Neuronal stem cell (in vitro differentiated cells): ENCODE measurements around the gene C11orf21.

ENCODE experiments used
- DNase-seq: peaks from one replicate; pipeline ENCODE4 v3.0.0-alpha.2; 2013; ENCODE audit warnings: low spot score
- H2AFZ ChIP-seq: one replicate; pipeline ENCODE4 v1.6.1; 2013; ENCODE audit warnings: mild to moderate bottlenecking, low read length, inconsistent platforms
- H2AK5ac ChIP-seq: 2 replicates; pipeline ENCODE4 v1.6.1; 2013; ENCODE audit warnings: low read depth, mild to moderate bottlenecking, inconsistent platforms, low read length, moderate library complexity, mixed read lengths
- H2BK120ac ChIP-seq: 2 replicates; pipeline ENCODE4 v1.6.1; 2013; ENCODE audit warnings: low read depth, mild to moderate bottlenecking, inconsistent platforms, low read length, moderate library complexity, mixed read lengths
- H2BK12ac ChIP-seq: one replicate; pipeline ENCODE4 v1.6.1; 2013; ENCODE audit warnings: low read length, inconsistent platforms
- H2BK15ac ChIP-seq: 2 replicates; pipeline ENCODE4 v1.6.1; 2013; ENCODE audit warnings: mild to moderate bottlenecking, low read length, inconsistent platforms, mixed read lengths
- H2BK5ac ChIP-seq: one replicate; pipeline ENCODE4 v1.6.1; 2013; ENCODE audit warnings: inconsistent platforms, mild to moderate bottlenecking, low read length, moderate library complexity
- H3K14ac ChIP-seq: one replicate; pipeline ENCODE4 v1.6.1; 2013; ENCODE audit warnings: low read length, inconsistent platforms
- H3K18ac ChIP-seq: 2 replicates; pipeline ENCODE4 v1.6.1; 2013; ENCODE audit warnings: low read length, inconsistent platforms
- H3K23ac ChIP-seq: 2 replicates; pipeline ENCODE4 v1.6.1; 2013; ENCODE audit warnings: low read depth, mild to moderate bottlenecking, mixed read lengths, low read length, inconsistent platforms; ENCODE audit not compliant: poor library complexity
- H3K27ac ChIP-seq: replicated peaks from 3 replicates; pipeline ENCODE4 v1.5.1; 2013; ENCODE audit warnings: low read length, inconsistent platforms
- H3K27me3 ChIP-seq, 3 experiments: 2 replicates each; pipeline ENCODE4 v1.6.1; 2013; ENCODE audit warnings: low read length in 3 of 3, mild to moderate bottlenecking in 2 of 3, inconsistent platforms in 1 of 3, low read depth in 1 of 3, mixed read lengths in 1 of 3, moderate library complexity in 1 of 3; ENCODE audit not compliant: control insufficient read depth in 3 of 3, insufficient read depth in 3 of 3
- H3K36me3 ChIP-seq, 2 donors: replicated peaks in 1 of 2; 2 replicates each; pipeline ENCODE4 v1.6.1; 2013; ENCODE audit warnings: low read length in 2 of 2; ENCODE audit not compliant: control insufficient read depth in 2 of 2, insufficient read depth in 2 of 2
- H3K4ac ChIP-seq: 2 replicates; pipeline ENCODE4 v1.6.1; 2013; ENCODE audit warnings: inconsistent platforms, mild to moderate bottlenecking, low read length, moderate library complexity
- H3K4me1 ChIP-seq, 2 donors: 1 replicate in 1 of 2; 2 replicates in 1 of 2; pipeline ENCODE4 v1.6.1; 2013; ENCODE audit warnings: low read length in 2 of 2, low read depth in 1 of 2; ENCODE audit not compliant: control insufficient read depth in 2 of 2, insufficient read depth in 1 of 2
- H3K4me2 ChIP-seq: one replicate; pipeline ENCODE4 v1.6.1; 2013; ENCODE audit warnings: mild to moderate bottlenecking, low read length, inconsistent platforms; ENCODE audit not compliant: insufficient read depth, poor library complexity, severe bottlenecking
- H3K4me3 ChIP-seq, 2 donors: 2 replicates each; pipeline ENCODE4 v1.5.1; 2013; ENCODE audit warnings: low read length in 2 of 2, mild to moderate bottlenecking in 2 of 2, inconsistent platforms in 1 of 2, moderate library complexity in 1 of 2
- H3K79me1 ChIP-seq: one replicate; pipeline ENCODE4 v1.6.1; 2013; ENCODE audit warnings: low read depth, mild to moderate bottlenecking, inconsistent platforms, low read length, moderate library complexity
- H3K9ac ChIP-seq: one replicate; pipeline ENCODE4 v1.6.1; 2013; ENCODE audit warnings: mild to moderate bottlenecking, low read depth, low read length, inconsistent platforms; ENCODE audit not compliant: poor library complexity
- H3K9me3 ChIP-seq, 2 donors: replicated peaks in 1 of 2; 2 replicates each; pipeline versions ENCODE3 to v1.6.1; 2013; ENCODE audit warnings: low read length in 2 of 2, mild to moderate bottlenecking in 2 of 2, inconsistent platforms in 1 of 2, low read depth in 1 of 2, mixed read lengths in 1 of 2, moderate library complexity in 1 of 2; ENCODE audit not compliant: control insufficient read depth in 2 of 2, insufficient read depth in 1 of 2
- H4K8ac ChIP-seq: one replicate; pipeline ENCODE4 v1.6.1; 2013; ENCODE audit warnings: low read depth, mild to moderate bottlenecking, inconsistent platforms, low read length, moderate library complexity
- H4K91ac ChIP-seq: one replicate; pipeline ENCODE4 v1.6.1; 2013; ENCODE audit warnings: low read length, low read depth, mild to moderate bottlenecking, inconsistent platforms; ENCODE audit not compliant: poor library complexity
- WGBS, 2 donors: extraction: QIAGEN DNeasy Blood & Tissue Kit; methylation state at CpG; one replicate each; pipeline ENCODE4 v1.1.7; 2013; ENCODE audit warnings: missing lambda C conversion rate in 2 of 2, mixed read lengths in 1 of 2; ENCODE audit not compliant: insufficient read length in 2 of 2, insufficient replicate concordance in 1 of 2; ENCODE audit errors: extremely low coverage in 2 of 2; 5-methylcytosine and 5-hydroxymethylcytosine counted together

C11orf21 gene

GRCh38 chr11:2296913-2297622, 4.7 kb downstream of the C11orf21 start:
- Histone ChIP-seq H3K4ac (no peak overlapping the region), H3K14ac (no peak overlapping the region), H4K91ac (no peak overlapping the region), H2AFZ (no peak overlapping the region), H3K4me1 (peaks cover 0 to 2% of the 10 kb centered on the region in 2 donors), H2BK5ac (no peak overlapping the region), H3K79me1 (no peaks in the 10 kb centered on the region), H3K4me3 (no peak overlapping the region), H3K18ac (peak overlapping the region; percentile 77), H2BK120ac (peak overlapping the region; percentile 19), H3K4me2 (no peak overlapping the region), H2AK5ac (peak overlapping the region; percentile 95), H3K9me3 (no peaks in the 10 kb centered on the region), H4K8ac (no peak overlapping the region), H3K23ac (peak overlapping the region; percentile 25), H3K27ac (no peak overlapping the region), H3K9ac (no peak overlapping the region), H2BK15ac (peak overlapping the region; percentile 28), H2BK12ac (no peak overlapping the region), H3K27me3 (peaks cover 0 to 15% (median 0%) of the 10 kb centered on the region in 3 experiments), H3K36me3 (no peaks in the 10 kb centered on the region)
- WGBS, 2 donors, result no CpG with 5 or more reads among the region's 13 CpGs
- DNase-seq, result no peak

DNA sequence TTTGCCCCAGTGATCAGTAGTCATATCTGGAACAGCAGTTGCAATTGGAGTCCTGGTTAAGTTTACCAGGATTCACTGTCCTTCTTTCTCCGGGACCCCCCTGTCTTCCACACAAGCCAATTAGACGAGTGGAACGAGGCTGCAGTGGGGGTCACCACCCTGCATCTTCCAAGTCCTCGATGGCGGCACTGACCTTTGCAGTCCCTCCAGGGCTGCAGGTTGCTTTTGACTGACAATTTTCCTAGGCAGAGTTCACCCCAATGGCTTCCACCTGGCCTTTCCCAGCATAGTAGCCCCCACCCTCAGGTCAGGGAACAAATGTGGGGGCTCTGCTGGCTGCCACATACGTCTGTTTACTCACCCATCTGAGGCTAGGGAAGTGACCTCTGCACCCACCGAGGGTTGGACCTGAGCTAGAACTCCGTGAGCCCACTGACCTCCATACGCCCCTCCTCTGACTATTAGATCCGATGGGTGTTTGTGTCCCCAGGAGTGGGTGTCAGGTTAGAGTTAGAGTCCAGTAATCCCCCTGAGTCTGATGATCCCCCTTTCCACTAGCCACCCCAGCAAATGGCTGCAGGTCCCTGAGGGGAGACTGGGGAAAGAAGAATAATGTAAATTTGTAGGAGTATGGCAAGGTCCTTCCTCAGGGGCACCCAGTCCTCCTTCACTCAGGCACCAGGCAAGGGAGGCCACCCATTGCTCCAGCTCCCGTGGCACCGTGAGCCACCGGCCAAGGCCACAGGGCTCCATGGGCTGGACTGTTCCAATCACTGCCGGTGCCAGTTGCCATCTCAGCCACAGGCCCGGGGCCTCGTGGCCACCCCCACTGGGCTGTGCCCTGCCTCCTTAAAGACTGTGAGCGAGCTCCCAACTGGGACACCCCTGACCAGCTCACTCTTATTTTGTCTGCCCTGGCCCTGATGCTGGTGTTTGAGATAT, 5.5 kb downstream of the C11orf21 start:
- no CpG with 5 or more reads among the region's 17 CpGs for WGBS, 2 donors
- DNase-seq, result no peak
- H3K14ac ChIP-seq, result peak overlapping the region; percentile 26
- H3K4me3 ChIP-seq, result no peak overlapping the region
- no peak overlapping the region for H3K27ac ChIP-seq
- H3K27me3 ChIP-seq, result peaks cover 0 to 15% (median 0%) of the 10 kb centered on the region in 3 experiments
- H3K79me1 ChIP-seq, result no peaks in the 10 kb centered on the region
- H4K91ac ChIP-seq, result no peak overlapping the region
- H4K8ac ChIP-seq, result no peak overlapping the region
- peak overlapping the region; percentile 57 for H3K18ac ChIP-seq
- H3K36me3 ChIP-seq, result no peaks in the 10 kb centered on the region
- H2AFZ ChIP-seq, result no peak overlapping the region
- no peak overlapping the region for H2BK12ac ChIP-seq
- no peaks in the 10 kb centered on the region for H3K9me3 ChIP-seq
- peak overlapping the region; percentile 28 for H2BK15ac ChIP-seq
- no peak overlapping the region for H3K4ac ChIP-seq
- H2BK5ac ChIP-seq, result no peak overlapping the region
- no peak overlapping the region for H3K4me2 ChIP-seq
- H2AK5ac ChIP-seq, result peak overlapping the region; percentile 95
- H3K4me1 ChIP-seq, result no peaks in the 10 kb centered on the region
- no peak overlapping the region for H2BK120ac ChIP-seq
- H3K9ac ChIP-seq, result no peak overlapping the region
- no peak overlapping the region for H3K23ac ChIP-seq

DNA sequence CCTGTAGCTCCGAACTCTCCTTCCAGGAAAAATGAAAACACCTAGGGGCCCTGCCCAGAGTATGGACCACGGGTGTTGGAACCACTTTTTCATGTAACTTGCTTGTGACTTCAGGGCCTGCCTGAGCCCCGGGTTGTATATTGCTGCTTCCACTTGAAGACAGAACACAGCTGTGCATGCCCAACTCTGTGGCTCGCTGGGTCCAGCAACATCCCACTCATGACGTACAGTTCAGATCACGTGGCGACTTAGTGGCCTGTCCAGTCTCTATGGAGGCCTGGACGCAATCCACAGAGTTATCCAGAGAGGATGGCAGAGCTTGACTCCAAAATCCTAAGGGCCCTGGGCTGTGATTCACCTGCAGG, 6.8 kb downstream of the C11orf21 start:
- Histone ChIP-seq H3K27me3 (peaks cover 0 to 15% (median 0%) of the 10 kb centered on the region in 3 experiments), H2BK120ac (no peak overlapping the region), H2BK12ac (no peak overlapping the region), H3K23ac (no peak overlapping the region), H3K4me2 (no peak overlapping the region), H3K14ac (no peak overlapping the region), H3K79me1 (no peaks in the 10 kb centered on the region), H3K4ac (no peak overlapping the region), H2AK5ac (peak overlapping the region; percentile 95), H2BK15ac (peak overlapping the region; percentile 59), H3K18ac (no peak overlapping the region), H2AFZ (no peak overlapping the region), H3K4me1 (peaks cover 0 to 3% of the 10 kb centered on the region in 2 donors), H3K27ac (no peak overlapping the region), H3K9me3 (no peaks in the 10 kb centered on the region), H3K9ac (no peak overlapping the region), H3K36me3 (no peaks in the 10 kb centered on the region), H4K8ac (no peak overlapping the region), H3K4me3 (no peak overlapping the region), H4K91ac (no peak overlapping the region), H2BK5ac (no peak overlapping the region)
- no peak for DNase-seq
- WGBS, 2 donors, result no CpG with 5 or more reads among the region's 8 CpGs
